Right forelimb (tissue), 1 donor: ENCODE measurements around the gene CCDC177.

Experiments used
- DNase-seq: peaks from one replicate; pipeline ENCODE4 v3.0.0-alpha.2; 2018

Gene CCDC177

DNA sequence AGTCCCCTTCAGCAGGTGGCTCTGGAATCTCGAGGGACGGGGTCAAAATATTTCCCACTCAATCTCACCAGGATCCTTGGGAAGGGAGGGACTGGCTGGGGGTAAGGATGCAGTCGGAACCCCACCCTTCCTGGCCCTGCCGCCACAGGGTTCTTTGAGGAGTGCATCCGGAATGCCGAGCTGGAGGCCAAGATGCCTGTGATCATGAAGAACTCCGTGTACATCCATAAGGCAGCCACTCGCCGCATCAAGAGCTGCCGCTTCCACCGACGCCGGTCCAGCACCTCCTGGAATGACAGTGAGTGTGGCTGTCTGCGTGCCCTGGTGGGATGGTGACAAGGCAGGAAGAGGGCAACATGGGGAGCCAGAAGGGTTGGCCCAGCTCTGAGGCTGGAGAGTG is 47.0 kb downstream of the CCDC177 start:
- DNase-seq: no peak

- DNase-seq: no peak
Observed at GRCh38 chr14:69525896-69526295, 48.8 kb downstream of the CCDC177 start.

DNA sequence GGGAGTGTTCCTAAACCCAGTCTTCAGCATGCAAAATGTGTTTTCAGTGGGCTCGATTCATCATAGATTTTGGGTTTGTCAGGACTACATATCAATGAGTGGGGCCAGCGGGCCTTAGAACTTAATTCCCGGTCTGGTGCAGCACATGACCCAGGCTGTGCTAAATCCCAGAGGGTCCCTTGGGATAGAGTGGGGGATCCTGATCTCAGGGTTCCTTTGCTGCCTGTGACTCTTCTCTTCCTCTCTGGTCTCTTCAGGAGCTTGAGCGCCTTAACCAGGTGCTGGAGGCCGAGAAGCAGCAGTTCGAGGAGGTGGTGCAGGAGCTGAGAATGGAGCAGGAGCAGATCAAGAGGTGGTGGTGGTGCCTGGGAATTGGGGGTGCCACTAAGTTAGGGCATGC is 52.6 kb downstream of the CCDC177 start:
- DNase-seq: no peak
